Stimulated activated CD4-positive, alpha-beta T cell treated with anti-CD3 and anti-CD28 coated beads, Interleukin-1b, Interleukin-23, amount 100 ng/mL, for 24 hours (primary cell): ENCODE results near the gene LXN.

Experiments
- DNase-seq, 4 experiments: peaks; one replicate each; pipeline ENCODE4 v3.0.0-alpha.2; 2020; ENCODE audit warnings: low read depth in 4 of 4, low spot score in 1 of 4

Gene LXN

GRCh38 chr3:158671821-158672214 is 630 bp downstream of the LXN start:
- no peak for DNase-seq

GRCh38 chr3:158668506-158668905 is 3.9 kb downstream of the LXN start:
- no peak for DNase-seq

DNA sequence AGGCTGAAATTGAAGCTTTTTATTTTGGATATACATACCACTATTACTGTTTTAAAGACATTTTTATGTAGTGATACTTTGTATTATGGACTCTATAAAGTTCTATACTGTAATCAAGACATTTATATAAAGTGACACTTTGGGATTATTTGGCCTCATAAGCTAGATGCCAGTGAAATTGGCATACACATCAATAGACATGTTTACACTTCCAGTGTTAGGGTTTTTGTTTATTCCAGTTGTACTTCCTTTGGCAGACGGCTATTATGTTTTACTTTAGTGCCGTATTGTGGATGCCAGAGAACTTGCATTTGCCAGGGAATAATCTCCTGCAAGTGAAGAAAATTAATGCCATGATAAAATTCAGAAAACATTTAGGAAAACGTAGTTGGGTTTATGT is 6.0 kb downstream of the LXN start:
- DNase-seq, result no peak

GRCh38 chr3:158663832-158664231 is 8.6 kb downstream of the LXN start:
- DNase-seq, result no peak

- no peak for DNase-seq
Measured at GRCh38 chr3:158663246-158663645, 9.2 kb downstream of the LXN start.

DNA sequence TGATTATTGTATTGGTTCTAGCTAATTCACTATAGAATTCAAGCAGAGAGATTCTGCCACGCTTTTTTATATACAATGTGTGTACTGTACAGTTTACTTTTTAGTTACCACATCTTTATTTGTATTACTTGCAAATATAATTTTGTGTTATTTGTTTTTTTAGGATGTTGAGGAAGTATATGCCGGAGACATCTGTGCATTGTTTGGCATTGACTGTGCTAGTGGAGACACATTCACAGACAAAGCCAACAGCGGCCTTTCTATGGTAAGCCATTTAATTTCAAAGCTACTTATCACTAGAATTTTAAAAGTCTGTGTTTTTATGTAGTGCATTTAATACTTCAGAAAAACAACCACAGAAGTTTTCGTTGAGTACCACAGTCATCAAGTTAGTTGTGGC is 11.7 kb downstream of the LXN start:
- DNase-seq, result no peak

DNA sequence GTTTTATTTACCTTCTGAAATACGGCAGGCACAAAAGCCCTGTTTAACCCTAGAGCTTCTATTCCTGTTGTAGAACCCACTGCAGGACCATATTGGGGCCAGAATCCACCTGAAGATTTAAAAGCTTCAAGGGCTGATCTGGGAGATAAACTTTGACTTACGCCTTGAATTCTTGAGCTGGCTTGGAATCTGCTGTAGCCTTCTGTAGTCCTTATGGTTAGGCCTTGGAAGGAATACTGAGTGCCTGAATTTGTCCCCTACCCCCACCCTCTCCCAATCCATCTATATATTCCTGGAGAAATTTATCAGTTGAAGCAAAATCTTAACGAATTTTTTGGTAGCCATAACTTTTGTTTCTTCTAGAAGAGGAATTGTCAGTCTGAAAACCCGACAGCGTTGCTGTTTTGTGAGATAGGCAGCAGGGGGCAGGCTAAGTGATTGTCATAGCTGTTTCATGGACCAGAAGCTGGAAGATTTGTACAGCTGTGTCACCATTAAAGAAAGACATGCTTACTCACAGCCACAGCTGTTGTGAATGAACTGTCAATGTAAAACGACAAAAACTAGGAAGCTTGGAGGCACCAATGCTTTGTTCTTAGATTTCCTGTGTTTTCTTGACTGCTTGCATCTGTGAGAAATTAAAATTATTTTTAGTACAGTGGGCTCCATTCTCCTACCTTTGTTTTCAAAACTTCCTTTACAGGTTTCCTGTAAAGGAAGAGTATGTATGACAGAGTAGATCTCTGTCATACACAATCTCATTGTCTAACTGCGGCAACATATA is 12.8 kb downstream of the LXN start:
- DNase-seq, result no peak

DNA sequence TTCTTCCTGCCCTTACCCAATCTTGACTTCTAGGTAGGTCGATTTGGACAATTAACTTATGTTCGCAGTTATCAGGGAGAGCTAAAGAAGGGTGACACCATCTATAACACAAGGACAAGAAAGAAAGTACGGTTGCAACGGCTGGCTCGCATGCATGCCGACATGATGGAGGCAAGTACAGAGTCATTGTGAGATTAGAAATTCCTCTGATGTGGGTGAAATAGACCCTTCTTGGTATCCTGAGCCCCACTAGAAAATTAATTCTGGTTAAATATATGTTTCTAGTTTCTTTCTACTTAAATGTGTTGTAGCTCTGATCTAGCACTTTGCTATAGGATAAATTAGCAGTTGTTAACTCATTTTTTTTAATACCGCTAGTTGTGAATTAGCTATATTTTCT is 13.6 kb downstream of the LXN start:
- no peak for DNase-seq

GRCh38 chr3:158652463-158652862 is 20.0 kb downstream of the LXN start:
- no peak for DNase-seq

GRCh38 chr3:158651192-158651591 is 21.3 kb downstream of the LXN start:
- no peak for DNase-seq

- DNase-seq, result no peak
Measured at GRCh38 chr3:158649791-158650190, 22.7 kb downstream of the LXN start.

GRCh38 chr3:158644345-158644908 is 28.0 kb downstream of the LXN start, which contains the start of gene GFM1:
GFM1 (plus strand) TSS chr3:158644527; CDS start chr3:158644635, 108 bp downstream.
- DNase-seq, result peak; percentile 71 to 79 (median 76)

DNA sequence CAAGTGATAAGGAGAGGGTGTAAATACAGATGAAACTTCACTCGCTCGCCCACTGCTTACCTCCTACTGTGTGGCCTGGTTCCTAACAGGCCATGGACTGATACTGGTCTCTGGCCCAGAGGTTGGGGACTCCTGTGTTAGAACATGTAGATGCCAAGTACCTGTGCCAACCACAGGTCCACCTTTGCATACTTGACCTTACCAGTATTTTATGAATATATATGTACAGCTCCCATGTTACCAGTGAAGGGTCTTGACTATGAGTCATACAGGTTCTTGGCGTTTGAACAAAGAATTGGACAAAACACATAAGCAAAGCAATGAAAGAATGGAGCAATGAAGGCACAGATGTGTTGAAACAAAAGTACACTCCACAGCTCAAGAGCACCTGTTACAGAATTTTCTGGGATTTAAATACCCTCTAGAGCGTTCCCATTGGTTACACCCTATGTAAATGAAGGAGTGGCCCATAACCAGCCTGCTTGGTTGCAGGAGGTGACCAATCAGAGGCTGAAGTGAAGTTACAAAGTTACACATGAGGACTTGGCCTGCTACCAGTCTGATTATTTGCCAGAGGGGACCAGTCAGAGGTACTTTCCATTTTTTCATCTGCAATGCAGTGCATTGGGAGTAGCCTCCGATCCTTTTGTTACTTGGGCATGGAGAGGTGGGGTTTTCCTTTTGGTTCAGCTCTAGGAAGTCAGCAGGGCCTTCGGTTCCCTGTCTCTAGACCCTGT is 29.8 kb downstream of the LXN start:
- DNase-seq, result no peak

- DNase-seq, result no peak
Measured at GRCh38 chr3:158642005-158642404, 30.4 kb downstream of the LXN start.

GRCh38 chr3:158640646-158641045 is 31.8 kb downstream of the LXN start:
- no peak for DNase-seq

DNA sequence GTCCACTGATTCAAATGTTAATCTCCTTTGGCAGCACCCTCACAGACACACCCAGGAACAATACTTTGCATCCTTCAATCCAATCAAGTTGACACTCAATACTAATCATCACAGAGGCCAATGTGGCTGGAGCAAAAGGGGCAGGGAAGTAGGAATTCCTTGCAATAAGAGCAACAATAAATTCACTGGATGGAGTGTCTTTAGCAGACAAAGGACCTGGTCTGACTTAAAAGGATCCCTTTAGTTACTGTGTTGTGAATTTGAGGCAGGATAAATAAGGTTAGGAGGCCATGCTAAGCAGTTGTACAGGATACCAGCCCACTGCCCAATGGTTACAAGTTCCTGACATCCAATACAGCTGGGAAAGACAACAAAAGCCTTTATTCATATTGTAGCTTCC is 40.5 kb downstream of the LXN start:
- no peak for DNase-seq

DNA sequence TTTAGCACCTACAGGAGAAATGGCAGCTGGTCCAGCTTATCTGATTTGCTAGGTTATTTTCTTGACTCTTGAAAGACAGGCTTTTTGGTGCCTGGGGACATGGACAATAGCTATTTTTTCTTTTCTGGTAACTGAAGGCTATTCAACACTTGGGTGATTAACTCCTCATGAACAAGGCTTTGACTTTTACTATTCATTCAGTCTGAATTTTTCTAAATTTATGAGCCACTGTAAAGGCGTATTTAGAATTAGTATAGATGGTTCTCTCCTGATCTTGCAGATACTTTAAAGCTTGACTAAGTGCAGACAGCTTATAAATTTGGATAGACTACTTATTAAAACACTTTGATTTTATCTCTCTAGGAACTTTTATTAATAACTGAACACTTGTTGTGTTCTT is 46.6 kb downstream of the LXN start:
- no peak for DNase-seq

- no peak for DNase-seq
Measured at GRCh38 chr3:158617982-158618875, 54.2 kb downstream of the LXN start.
